ENCODE results near the gene FAM228A. TPM values are rescaled to one million over a fixed set of nuclear protein-coding genes. Genes with fewer than 3 reads are reported as not detected.

The FAM228A gene
- total and polyA plus RNA-seq, 2 experiments from 2014 or later: 0.11 to 0.35 TPM

DNA sequence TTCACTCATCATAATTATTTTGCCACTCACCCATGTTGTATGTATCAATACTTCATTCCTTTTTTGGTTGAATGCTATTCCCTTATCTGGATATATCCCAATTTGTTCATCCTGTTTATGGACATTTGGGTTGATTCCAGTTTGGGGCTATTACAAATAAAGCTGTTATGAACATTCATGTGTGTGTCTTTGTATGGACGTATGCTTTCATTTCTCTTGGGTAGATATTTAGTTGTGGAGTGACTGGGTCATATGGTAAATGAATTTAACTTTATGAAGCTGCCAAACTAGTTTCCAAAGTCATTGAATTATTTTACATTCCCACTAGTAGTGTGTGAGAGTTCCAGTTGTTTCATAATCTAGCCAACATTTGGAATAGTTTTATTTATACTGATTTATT is 48.9 kb upstream of the FAM228A start:
- ATAC-seq: no peak
- no peak for DNase-seq (ENCODE audit: low spot score)
- Histone ChIP-seq H3F3A (replicated peaks; ENCODE audit: low read depth) (no peaks in the 10 kb centered on the region), H4K20me1 (replicated peaks; ENCODE audit: insufficient read depth) (no peaks in the 10 kb centered on the region), H2AFZ (no peak overlapping the region), H3K36me3 (ENCODE audit: insufficient read depth) (no peaks in the 10 kb centered on the region), H3K4me1 (ENCODE audit: insufficient read depth) (peaks cover 24% of the 10 kb centered on the region), H3K79me2 (replicated peaks; ENCODE audit: insufficient read depth) (no peaks in the 10 kb centered on the region), H3K4me3 (no peak overlapping the region), H3K27ac (ENCODE audit: low read depth) (no peak overlapping the region), H3K4me2 (no peak overlapping the region), H3K27me3 (ENCODE audit: insufficient read depth) (peaks cover 11% of the 10 kb centered on the region), H3K9me2 (ENCODE audit: insufficient read depth) (no peaks in the 10 kb centered on the region)
- Mint-ChIP-seq H3K4me1 (peaks cover 21% of the 10 kb centered on the region), H3K9me3 (no peaks in the 10 kb centered on the region), H3K27ac (no peak overlapping the region), H3K4me3 (no peak overlapping the region), H3K27me3 (ENCODE audit: insufficient read depth, low read depth, poor library complexity) (peaks cover 2% of the 10 kb centered on the region), H3K36me3 (ENCODE audit: low read depth) (no peaks in the 10 kb centered on the region)
- TF ChIP-seq, protein P1, sequence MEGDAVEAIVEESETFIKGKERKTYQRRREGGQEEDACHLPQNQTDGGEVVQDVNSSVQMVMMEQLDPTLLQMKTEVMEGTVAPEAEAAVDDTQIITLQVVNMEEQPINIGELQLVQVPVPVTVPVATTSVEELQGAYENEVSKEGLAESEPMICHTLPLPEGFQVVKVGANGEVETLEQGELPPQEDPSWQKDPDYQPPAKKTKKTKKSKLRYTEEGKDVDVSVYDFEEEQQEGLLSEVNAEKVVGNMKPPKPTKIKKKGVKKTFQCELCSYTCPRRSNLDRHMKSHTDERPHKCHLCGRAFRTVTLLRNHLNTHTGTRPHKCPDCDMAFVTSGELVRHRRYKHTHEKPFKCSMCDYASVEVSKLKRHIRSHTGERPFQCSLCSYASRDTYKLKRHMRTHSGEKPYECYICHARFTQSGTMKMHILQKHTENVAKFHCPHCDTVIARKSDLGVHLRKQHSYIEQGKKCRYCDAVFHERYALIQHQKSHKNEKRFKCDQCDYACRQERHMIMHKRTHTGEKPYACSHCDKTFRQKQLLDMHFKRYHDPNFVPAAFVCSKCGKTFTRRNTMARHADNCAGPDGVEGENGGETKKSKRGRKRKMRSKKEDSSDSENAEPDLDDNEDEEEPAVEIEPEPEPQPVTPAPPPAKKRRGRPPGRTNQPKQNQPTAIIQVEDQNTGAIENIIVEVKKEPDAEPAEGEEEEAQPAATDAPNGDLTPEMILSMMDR (conservative IDR thresholded peaks at IDR 0.05; ENCODE audit: low read depth in 2 of 2): no peak
- TF ChIP-seq ETS1 (IDR thresholded peaks at IDR 0.05) (no peak), ZNF331 (CRISPR knock-in tag; IDR thresholded peaks at IDR 0.05; ENCODE audit: low read depth) (no peak), ZNF462 (CRISPR knock-in tag; IDR thresholded peaks at IDR 0.05) (no peak), EZH2 (IDR thresholded peaks at IDR 0.05; ENCODE audit: low read depth, unreplicated experiment) (no peak), NANOG (IDR thresholded peaks at IDR 0.05; ENCODE audit: borderline replicate concordance) (no peak), STAT1 (IDR thresholded peaks at IDR 0.05; ENCODE audit: unreplicated experiment) (no peak), CREB1 (CRISPR knock-in tag; IDR thresholded peaks at IDR 0.05; ENCODE audit: low read depth) (no peak), POLR2AphosphoS5 (IDR thresholded peaks at IDR 0.05; ENCODE audit: low read depth) (no peak)
